Smooth muscle cell of bladder (primary cell): ENCODE results near the gene B4GALT3. TPM values are rescaled to one million over a fixed set of nuclear protein-coding genes. Genes with fewer than 3 reads are reported as not detected.

Source experiments
- total RNA-seq: library from RNA; depleted of rRNA; stranded (reverse); fragments of >200 nt; gene quantifications from 2 replicates; pipeline ENCODE4 v1.2.3, GENCODE V29; 2014

The B4GALT3 gene
- 11.2 and 16.7 TPM in 2 replicates for total RNA-seq

DNA sequence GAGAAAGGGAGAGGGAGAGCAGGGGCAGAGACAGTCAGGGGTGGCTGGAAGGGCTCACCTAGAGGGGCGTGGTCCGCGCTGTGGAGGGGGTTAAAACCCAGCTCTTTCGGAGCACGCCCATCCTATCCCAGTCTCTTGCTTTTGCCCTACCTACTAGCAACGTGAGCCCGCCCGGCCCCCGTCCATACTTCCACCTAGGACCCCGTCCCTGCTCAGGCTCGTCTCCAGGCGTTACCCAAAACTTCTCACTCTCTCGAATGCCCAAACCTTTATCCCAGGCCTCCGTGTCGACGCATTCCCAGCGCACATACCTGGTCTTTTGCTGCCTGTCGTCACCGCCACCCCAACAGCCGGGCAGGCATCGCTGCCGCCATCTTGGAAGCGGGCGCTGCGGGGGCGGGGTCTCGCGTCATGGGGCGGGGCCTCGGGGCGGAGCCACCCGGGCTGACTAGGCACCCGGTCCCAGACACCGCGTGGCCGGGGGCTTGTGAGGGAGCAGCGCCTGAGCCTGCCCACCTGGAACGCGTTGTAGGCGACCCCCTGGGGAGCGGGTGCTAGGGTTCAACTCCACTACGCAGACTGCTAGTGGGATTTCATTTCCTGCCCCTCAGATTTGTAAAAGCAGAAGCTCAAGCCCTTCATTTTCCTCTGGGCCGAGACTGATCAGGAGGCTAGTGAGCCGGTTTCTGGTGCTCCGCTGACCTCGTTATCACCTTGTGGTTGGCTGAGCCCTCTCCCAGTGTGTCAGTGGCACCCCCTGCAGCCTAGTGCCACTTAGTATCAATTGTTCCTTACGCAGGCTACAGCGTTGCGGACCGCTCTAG lies at the start of gene B4GALT3:
Gene B4GALT3, minus strand, starts transcription at position 396 of the 824 bp plus-strand sequence. CDS start 1,447 bp downstream, outside the sequence.

GRCh38 chr1:161225534-161226319 lies 48.4 kb upstream of the B4GALT3 start, which contains the start of gene TOMM40L:
Gene TOMM40L (plus strand): TSS chr1:161226060. CDS start chr1:161226490, 430 bp downstream.

GRCh38 chr1:161215076-161215475 lies 37.8 kb upstream of the B4GALT3 start, which contains the start of gene FCER1G:
Gene FCER1G (plus strand): TSS chr1:161215295. CDS start chr1:161215322, 27 bp downstream.

GRCh38 chr1:161201836-161202712 lies 24.8 kb upstream of the B4GALT3 start, which contains the start of gene NDUFS2:
Gene NDUFS2 (plus strand): TSS chr1:161202367. CDS start chr1:161202386, 19 bp downstream.

DNA sequence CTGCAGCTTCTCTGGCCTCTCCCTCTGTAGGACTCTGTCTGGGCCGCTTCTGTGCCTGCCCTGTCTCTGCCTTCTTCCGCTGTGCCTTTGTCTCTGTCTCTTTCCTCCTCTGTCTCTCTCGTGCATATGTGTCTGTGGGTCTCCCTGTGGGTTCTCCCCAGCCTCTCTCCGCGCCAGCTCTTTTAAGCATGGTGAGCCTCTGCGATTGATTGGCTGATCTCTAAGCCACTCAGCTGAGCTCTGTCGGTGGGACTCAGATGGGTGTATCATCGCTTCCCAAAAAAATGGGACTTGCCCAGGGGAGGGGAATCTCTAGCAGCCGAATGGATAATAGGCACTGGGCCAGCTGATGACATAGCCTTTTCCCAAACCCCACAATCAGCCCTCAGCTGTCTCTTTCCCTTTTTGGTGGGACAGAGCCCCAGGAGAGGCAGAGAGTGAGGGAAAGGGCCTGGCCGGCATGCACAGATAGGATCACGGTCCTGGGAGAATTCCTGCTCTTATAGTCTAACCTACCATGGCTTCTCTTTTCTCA lies 21.7 kb upstream of the B4GALT3 start, which contains the start of gene ADAMTS4:
Gene ADAMTS4, minus strand, starts transcription at position 158 of the 535 bp plus-strand sequence. CDS start 427 bp downstream, outside the sequence.

DNA sequence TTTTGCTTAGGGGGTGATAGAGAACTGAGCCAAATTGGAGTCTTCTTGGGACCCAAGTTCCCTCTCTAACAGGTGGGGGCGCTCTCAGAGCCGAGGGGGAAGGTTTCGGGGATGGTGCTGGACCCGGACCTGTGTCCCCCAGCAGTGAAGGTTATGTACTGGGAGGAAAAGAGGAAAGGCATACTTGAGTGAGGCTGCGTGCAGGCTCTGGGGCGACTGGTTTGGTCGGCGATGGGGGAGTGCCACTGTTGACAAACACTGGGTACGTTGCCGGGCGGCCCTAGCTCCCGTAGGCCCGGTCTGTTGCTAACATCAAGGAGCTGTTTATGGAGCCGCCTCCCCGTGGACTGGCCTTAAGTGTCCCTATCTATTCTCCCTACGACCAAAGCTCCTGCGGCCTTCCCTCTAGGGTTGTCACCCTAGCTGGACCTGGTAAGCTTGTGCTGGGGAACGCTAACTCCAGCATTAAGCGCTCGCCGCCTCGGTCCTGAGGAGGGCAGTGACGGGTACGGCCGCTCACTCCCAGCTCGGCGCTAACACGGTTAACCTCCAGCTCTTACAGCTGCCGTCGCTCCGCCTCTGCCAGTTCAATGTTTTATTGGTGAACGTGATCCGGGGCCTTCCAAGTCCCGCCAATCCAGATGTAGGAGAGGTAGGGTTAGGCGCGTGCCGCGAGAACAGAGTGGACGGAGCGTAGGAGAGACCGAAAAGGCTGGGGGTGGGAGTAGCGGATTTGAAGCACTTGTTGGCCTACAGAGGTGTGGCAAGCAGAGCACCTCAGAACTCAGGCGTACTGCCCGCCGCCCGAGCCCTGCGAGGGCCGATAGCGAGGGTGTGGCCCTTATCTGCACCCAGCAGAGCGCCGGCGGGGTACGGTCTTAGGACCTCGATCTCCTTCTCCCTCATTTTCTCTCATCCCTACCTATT lies 11.3 kb downstream of the B4GALT3 start, which contains the start of gene PPOX:
Gene PPOX, plus strand, starts transcription at position 685 of the 927 bp plus-strand sequence. CDS start 422 bp downstream, outside the sequence.

DNA sequence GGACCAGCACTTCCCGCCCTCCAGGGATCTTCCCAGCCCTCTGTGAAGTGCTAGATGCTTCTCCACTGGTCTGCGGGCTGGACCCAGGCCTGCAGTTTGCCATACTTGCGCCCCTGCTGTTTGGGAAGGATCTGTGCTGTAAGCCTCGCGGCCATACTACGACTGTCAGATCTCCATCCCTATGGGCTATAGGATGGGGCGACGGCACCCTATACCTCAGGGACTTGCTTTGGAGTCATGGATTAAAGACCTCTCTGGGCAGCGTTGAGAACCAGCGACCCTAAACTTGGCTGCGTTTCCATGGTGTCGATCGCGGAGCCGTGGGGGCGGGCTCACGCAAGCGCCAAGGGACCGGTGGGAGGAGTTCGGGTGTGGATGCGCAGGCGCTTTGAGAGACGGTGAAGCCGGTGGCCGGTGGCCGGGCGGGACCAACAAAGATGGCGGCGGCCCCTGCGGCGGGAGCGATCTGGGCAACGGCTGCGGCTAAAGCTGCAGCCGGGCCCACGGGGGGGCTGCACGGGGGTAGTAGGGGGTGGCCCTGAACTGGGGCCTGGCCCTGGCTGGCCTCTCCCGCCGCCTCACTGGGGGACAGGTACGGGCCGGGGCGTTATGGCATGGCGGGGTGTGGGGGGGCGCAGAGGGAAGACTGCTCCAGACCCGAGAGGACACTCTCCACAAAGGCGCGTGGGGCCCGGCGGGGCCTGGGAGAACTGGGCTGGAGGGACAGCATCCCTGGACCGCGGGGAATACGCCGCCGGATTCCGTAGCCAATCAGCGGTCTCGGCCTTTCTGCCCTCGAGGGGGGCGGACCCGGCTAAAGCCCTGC lies 18.0 kb downstream of the B4GALT3 start, which contains the start of gene USP21:
Gene USP21, plus strand, starts transcription at position 414 of the 826 bp plus-strand sequence. CDS start 1,141 bp downstream, outside the sequence.

DNA sequence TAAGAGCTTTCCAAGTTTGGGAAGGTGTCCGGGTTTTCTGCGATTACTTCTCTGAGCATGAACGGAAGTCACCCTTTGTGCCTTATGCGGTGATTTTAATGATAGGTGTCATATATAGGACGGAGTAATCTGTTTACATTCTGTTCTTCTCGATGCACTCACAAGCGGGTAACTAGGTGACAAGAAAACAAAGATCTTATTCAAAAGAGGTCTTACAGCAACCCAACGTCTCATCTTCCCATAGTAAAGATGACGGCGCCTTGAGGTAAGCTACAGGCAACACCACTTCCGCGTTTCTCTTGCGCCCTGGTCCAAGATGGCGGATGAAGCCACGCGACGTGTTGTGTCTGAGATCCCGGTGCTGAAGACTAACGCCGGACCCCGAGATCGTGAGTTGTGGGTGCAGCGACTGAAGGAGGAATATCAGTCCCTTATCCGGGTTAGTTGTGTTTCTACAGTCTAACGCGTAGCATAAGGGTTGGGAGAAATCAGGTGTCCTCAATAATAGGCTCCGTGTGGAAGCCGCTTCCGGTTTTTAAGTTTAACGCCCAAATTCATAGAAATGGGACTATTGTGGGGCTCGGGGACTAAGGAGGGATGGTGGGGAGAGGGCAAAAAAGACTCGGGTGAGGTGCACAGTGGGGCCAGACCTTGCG lies 23.5 kb downstream of the B4GALT3 start, which contains the start of gene UFC1:
Gene UFC1, plus strand, starts transcription at position 297 of the 656 bp plus-strand sequence. Its CDS starts 20 bp downstream, at position 317.

DNA sequence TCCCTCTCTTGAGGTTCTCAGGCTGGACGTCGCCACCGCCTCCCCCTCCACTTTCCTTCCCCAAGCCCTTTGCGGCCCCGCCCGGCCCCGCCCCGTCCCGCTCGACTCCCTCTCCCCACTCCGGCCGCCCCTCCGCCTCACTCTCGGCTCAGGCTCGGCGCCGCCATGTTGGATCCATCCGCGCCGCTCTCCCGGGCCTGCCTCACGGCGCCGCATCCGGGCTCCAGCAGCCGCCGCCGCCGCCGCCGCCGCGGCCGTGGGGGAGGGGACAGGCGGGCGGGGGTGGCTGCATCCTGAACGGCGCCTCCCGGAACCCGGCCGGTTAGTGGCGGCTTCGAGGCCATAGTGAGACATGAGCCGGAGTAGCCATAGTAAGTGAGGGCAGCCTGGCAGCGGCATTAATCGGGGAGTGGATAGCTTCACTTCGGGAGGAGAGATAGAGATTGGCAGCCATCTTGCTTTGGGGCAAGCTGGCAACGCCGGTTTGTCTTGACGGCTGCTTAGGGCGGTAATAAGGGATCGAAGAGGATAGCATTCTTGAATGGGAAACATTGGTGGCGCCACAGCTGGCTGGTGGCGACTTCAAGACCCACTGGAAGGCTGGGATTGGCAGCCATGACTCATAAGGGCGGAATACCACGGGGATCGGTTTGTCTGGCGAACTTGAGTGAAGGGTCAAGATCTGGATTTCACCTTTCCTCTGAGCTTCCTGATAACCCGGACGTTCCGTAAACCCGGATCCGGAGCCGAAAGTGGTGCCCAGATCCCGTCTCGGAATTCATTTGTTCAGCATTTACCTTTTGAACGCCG lies 44.7 kb downstream of the B4GALT3 start, which contains the start of gene DEDD:
Gene DEDD, minus strand, starts transcription at position 258 of the 810 bp plus-strand sequence. CDS start 8,205 bp downstream, outside the sequence.

Other genes starting within 250 kb of the B4GALT3 start
- gene ITLN2, start 222.7 kb downstream of the B4GALT3 start, total RNA-seq = not detected in 2 replicates
- 9.2 and 20.9 TPM in 2 replicates for gene F11R, start 156.4 kb downstream of the B4GALT3 start, total RNA-seq
- 16.9 and 27.3 TPM in 2 replicates for gene TSTD1, start 138.5 kb downstream of the B4GALT3 start, total RNA-seq
- gene USF1, start 131.5 kb downstream of the B4GALT3 start, total RNA-seq = 88.4 and 102 TPM in 2 replicates
- gene ARHGAP30, start 107.6 kb downstream of the B4GALT3 start, total RNA-seq = under 0.01 TPM in 1 of 2 replicates, not detected in the other
- 0.28 and 0.37 TPM in 2 replicates for gene NECTIN4, start 87.9 kb downstream of the B4GALT3 start, total RNA-seq
- gene KLHDC9, start 79.1 kb downstream of the B4GALT3 start, total RNA-seq = 1.2 and 1.8 TPM in 2 replicates
- 39.5 and 56.8 TPM in 2 replicates for gene PFDN2, start 59.5 kb downstream of the B4GALT3 start, total RNA-seq
- 16.2 and 17.2 TPM in 2 replicates for gene NIT1, start 59.4 kb downstream of the B4GALT3 start, total RNA-seq
- gene DEDD, start 44.8 kb downstream of the B4GALT3 start, total RNA-seq = 16.9 and 24.5 TPM in 2 replicates
- gene UFC1, start 23.5 kb downstream of the B4GALT3 start, total RNA-seq = 117 and 125 TPM in 2 replicates
- gene USP21, start 18.0 kb downstream of the B4GALT3 start, total RNA-seq = 4.7 and 5.1 TPM in 2 replicates
- 8.1 and 10.4 TPM in 2 replicates for gene PPOX, start 11.1 kb downstream of the B4GALT3 start, total RNA-seq
- 2.3 and 4.0 TPM in 2 replicates for gene ADAMTS4, start 21.5 kb upstream of the B4GALT3 start, total RNA-seq
- 157 and 173 TPM in 2 replicates for gene NDUFS2, start 24.9 kb upstream of the B4GALT3 start, total RNA-seq
- gene FCER1G, start 37.8 kb upstream of the B4GALT3 start, total RNA-seq = not detected in 2 replicates
- not detected in 2 replicates for gene APOA2, start 46.1 kb upstream of the B4GALT3 start, total RNA-seq
- gene TOMM40L, start 48.6 kb upstream of the B4GALT3 start, total RNA-seq = 6.5 and 8.3 TPM in 2 replicates
- gene NR1I3, start 60.7 kb upstream of the B4GALT3 start, total RNA-seq = not detected in 2 replicates
- not detected in 2 replicates for gene PCP4L1, start 81.2 kb upstream of the B4GALT3 start, total RNA-seq
- 0.55 and 0.71 TPM in 2 replicates for gene MPZ, start 132.5 kb upstream of the B4GALT3 start, total RNA-seq
- 13.5 and 17.0 TPM in 2 replicates for gene SDHC, start 136.9 kb upstream of the B4GALT3 start, total RNA-seq
- gene CFAP126, start 190.4 kb upstream of the B4GALT3 start, total RNA-seq = not detected in 2 replicates